NCI-H2196 treated with DMSO at 0.1 percent for 48 hours (cell line): ENCODE results near the gene GRIN2A.

Experiments
- DNase-seq: peaks from one replicate; lab custom pipeline; 2025; ENCODE audit not compliant: unreplicated experiment; lab: John Stamatoyannopoulos, UW

Gene GRIN2A

GRCh38 chr16:9870962-9871361, 311.3 kb downstream of the GRIN2A start:
- DNase-seq = no peak

GRCh38 chr16:9869776-9870175, 312.5 kb downstream of the GRIN2A start:
- DNase-seq = no peak

GRCh38 chr16:9868606-9869149, 313.6 kb downstream of the GRIN2A start:
- no peak for DNase-seq

GRCh38 chr16:9867176-9867575, 315.1 kb downstream of the GRIN2A start:
- DNase-seq = no peak

GRCh38 chr16:9864461-9864860, 317.8 kb downstream of the GRIN2A start:
- DNase-seq = no peak

- no peak for DNase-seq
These were observed 319.9 kb downstream of the GRIN2A start for GRCh38 chr16:9862327-9862726.

GRCh38 chr16:9860876-9861275, 321.4 kb downstream of the GRIN2A start:
- no peak for DNase-seq

- no peak for DNase-seq
These were observed 322.4 kb downstream of the GRIN2A start for GRCh38 chr16:9859701-9860327.

- DNase-seq = no peak
These were observed 327.6 kb downstream of the GRIN2A start for GRCh38 chr16:9854675-9855074.

GRCh38 chr16:9852003-9852402, 330.2 kb downstream of the GRIN2A start:
- DNase-seq = no peak

- DNase-seq = no peak
These were observed 331.4 kb downstream of the GRIN2A start for GRCh38 chr16:9850817-9851216.

GRCh38 chr16:9849697-9850245, 332.5 kb downstream of the GRIN2A start:
- DNase-seq = no peak

GRCh38 chr16:9847146-9847545, 335.1 kb downstream of the GRIN2A start:
- no peak for DNase-seq

- DNase-seq = no peak
These were observed 335.7 kb downstream of the GRIN2A start for GRCh38 chr16:9846362-9847099.

- DNase-seq = no peak
These were observed 336.4 kb downstream of the GRIN2A start for GRCh38 chr16:9845661-9846361.

- DNase-seq = no peak
These were observed 337.9 kb downstream of the GRIN2A start for GRCh38 chr16:9844361-9844760.

- no peak for DNase-seq
These were observed 338.7 kb downstream of the GRIN2A start for GRCh38 chr16:9843424-9844018.

- no peak for DNase-seq
These were observed 341.2 kb downstream of the GRIN2A start for GRCh38 chr16:9840761-9841665.

GRCh38 chr16:9837481-9837880, 344.7 kb downstream of the GRIN2A start:
- DNase-seq = no peak

- no peak for DNase-seq
These were observed 346.0 kb downstream of the GRIN2A start for GRCh38 chr16:9836118-9836736.
